WI38 (cell line): ENCODE measurements around the gene KNOP1.

ENCODE experiments used
- H3K4me3 ChIP-seq: 2 replicates; pipeline ENCODE4 v1.5.1; 2011; ENCODE audit warnings: low read depth, mild to moderate bottlenecking, control low read depth, low read length
- TF ChIP-seq, protein P1 (sequence below): IDR thresholded peaks from 2 replicates; pipeline ENCODE4 v1.5.1; 2012; ENCODE audit warnings: low read depth, mild to moderate bottlenecking, control low read depth, low read length

Gene KNOP1

DNA sequence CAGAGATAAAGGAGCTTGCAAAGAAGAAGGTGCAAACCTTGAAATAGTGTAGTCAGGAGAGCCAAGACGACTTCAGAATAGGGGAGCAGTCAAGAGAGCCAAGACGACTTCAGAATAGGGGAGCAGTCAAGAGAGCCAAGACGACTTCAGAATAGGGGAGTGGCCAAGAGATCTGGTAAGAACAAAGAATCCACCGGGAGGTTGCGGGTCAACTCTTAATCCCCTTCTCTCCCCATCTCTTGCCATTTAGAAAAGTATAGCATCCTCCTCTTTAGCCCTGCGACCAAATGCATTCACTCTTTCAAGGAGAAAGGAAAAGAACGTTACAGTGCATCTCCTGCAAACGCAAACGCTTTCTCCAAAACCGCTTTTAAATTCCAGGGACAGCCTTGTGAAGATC lies 713 bp downstream of the KNOP1 start:
- H3K4me3 ChIP-seq: peak overlapping the region; percentile 91
- TF ChIP-seq, protein P1, sequence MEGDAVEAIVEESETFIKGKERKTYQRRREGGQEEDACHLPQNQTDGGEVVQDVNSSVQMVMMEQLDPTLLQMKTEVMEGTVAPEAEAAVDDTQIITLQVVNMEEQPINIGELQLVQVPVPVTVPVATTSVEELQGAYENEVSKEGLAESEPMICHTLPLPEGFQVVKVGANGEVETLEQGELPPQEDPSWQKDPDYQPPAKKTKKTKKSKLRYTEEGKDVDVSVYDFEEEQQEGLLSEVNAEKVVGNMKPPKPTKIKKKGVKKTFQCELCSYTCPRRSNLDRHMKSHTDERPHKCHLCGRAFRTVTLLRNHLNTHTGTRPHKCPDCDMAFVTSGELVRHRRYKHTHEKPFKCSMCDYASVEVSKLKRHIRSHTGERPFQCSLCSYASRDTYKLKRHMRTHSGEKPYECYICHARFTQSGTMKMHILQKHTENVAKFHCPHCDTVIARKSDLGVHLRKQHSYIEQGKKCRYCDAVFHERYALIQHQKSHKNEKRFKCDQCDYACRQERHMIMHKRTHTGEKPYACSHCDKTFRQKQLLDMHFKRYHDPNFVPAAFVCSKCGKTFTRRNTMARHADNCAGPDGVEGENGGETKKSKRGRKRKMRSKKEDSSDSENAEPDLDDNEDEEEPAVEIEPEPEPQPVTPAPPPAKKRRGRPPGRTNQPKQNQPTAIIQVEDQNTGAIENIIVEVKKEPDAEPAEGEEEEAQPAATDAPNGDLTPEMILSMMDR: no peak

DNA sequence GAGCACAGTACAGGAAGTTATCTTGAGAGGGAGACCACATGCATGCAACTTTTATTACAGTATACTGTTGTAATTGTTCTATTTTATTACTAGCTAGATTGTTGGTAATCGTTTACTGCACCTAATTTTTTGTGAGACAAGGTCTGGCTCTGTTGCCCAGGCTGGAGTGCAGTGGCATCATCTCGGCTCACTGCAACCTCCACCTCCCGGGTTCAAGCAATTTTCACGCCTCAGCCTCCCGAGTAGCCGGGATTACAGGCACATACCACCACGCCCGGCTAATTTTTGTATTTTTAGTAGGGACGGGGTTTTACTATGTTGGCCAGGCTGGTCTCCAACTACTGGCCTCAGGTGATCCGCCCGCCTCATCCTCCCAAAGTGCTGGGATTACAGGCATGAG lies 1.3 kb downstream of the KNOP1 start:
- peak overlapping the region; percentile 91 for H3K4me3 ChIP-seq

DNA sequence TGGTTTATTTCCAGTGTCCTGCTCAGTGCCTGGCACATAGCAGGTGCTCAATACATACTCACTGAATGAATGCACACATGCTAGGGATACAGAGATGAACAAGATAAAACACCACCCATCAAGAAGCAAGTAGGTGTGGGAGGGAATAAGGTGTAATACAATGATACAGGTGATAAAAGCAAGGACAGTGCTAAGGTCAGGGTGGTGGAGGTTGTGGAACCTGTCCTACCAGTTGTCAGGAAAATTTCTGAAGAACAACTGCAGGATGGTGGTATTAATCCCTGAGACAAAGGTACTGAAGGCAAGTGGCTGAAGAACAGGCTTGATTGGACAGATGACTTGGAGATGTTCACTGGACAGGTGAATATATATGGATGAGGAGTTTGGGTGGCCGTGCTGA lies 1.8 kb downstream of the KNOP1 start:
- H3K4me3 ChIP-seq: peak overlapping the region; percentile 91
- TF ChIP-seq, protein P1: no peak

DNA sequence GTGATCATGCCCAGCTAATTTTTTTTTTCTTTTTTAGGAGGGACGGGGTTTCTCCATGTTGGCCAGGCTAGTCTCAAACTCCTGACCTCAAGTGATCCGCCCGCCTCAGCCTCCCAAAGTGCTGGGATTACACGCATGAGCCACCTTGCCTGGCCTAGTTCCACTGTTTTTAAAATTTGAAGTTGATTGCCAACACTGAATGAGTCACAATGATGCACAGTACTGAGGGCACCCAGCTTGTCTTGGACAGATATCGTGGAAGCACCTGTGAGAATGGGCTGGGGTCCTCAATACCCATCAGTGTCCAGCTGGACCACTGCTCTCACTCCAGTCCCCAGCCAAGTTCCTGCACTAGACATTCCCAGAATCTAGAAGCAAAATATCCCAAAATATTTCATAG lies 2.5 kb downstream of the KNOP1 start:
- no peak overlapping the region for H3K4me3 ChIP-seq
- TF ChIP-seq, protein P1: no peak

DNA sequence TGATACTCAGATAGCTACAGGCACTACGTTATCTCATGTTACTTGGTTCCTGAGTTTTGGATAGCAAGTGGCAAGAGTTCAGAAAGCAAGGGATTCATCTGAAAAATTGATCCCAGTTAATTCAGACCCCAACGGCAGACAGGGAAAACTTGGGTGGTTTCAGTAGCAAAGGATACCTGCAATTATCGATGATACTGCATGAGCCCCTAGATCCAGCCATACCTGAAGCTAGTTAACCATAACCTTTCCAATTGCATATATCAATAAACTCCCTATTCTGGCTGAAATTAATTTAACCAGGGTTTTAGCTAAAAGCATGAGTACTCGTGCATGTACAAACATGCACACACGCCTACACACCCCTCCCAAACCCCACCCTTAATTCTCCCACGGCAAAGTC lies 4.3 kb downstream of the KNOP1 start:
- no peak overlapping the region for H3K4me3 ChIP-seq
- TF ChIP-seq, protein P1: no peak

DNA sequence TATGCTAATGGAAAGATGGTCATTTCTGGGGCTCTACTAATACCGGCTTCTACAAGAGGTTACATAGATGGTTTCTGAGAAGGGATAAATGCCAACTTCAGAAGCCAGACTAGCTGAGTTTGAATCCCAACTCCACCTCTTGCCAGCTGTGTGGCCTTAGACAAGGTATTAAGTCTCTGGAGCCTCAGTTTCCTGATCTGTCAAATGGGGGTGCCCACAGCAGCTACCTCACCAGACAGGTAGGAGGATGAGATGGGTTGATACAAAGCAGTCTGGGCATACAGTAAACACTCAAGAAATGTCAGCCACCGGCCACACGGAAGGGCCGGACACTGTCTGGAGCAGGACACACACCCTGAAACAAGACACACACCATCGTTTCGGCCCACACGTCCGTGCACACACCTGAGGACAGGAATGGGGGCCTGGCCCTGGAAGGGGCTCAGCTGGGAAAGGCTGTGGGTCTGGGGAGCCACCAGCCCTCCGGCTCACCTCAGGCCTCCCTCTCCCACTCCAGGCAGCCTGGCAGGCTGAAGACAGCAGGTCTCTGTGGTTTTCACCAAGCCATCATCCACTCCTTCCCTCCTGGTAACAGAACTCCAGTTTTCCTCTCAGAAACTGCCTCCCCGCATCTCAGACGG lies 5.5 kb downstream of the KNOP1 start:
- H3K4me3 ChIP-seq: no peak overlapping the region
- TF ChIP-seq, protein P1: no peak

DNA sequence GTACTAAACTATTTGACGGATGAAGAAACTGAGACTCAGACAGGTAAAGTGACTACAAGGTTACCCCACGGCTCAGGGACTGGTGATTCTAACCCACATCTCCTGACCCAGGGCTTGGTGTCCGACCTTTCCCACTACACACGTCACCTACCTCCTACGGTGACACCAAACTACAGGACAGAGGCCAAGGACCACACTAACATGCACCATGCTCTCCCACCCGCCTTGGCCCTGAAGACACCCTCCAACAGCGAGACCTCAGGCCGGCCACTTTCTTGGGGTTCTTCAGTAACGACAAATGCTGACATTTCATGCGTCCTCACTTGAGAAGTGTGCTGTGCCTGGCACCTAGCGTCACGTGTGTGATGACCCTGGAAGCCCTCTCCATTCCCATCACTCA lies 6.4 kb downstream of the KNOP1 start:
- H3K4me3 ChIP-seq: no peak overlapping the region
- TF ChIP-seq, protein P1: no peak

DNA sequence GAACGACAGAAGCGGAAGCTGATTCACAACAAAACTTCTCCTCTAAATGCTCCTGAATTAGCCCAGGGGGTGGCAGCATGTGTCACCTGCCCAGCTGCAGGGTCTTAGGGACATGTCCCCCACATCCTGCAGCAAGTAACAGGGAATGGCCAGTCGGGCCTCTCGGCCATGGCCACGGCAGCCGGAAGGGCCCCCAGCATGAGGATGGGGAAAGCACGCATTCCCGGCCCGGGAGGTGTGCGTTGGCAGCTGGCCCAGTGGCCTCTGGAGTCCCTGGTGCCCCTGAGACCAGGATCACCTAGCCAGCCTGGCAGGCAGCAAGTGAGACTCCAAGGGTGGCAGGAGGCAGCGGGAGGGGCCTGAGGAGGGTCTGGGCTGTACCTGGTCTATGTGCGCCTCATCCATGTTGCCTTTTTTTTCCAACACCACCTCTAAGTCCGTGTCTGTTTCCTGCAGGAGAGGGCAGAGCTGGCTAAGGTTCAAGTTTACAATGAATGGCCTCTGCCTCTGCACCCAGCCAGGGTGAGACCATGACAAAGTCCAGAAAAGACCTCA lies 7.0 kb downstream of the KNOP1 start:
- no peak overlapping the region for H3K4me3 ChIP-seq
- TF ChIP-seq, protein P1: no peak
